GM18909 (cell line): ENCODE measurements around the gene ISOC1.

Experiments
- ATAC-seq: cut with Tn5 transposase; IDR thresholded peaks from one replicate; pipeline ENCODE4 v1.9.1; 2021; ENCODE audit warnings: mild to moderate bottlenecking; ENCODE audit not compliant: unreplicated experiment, poor library complexity

Gene ISOC1

DNA sequence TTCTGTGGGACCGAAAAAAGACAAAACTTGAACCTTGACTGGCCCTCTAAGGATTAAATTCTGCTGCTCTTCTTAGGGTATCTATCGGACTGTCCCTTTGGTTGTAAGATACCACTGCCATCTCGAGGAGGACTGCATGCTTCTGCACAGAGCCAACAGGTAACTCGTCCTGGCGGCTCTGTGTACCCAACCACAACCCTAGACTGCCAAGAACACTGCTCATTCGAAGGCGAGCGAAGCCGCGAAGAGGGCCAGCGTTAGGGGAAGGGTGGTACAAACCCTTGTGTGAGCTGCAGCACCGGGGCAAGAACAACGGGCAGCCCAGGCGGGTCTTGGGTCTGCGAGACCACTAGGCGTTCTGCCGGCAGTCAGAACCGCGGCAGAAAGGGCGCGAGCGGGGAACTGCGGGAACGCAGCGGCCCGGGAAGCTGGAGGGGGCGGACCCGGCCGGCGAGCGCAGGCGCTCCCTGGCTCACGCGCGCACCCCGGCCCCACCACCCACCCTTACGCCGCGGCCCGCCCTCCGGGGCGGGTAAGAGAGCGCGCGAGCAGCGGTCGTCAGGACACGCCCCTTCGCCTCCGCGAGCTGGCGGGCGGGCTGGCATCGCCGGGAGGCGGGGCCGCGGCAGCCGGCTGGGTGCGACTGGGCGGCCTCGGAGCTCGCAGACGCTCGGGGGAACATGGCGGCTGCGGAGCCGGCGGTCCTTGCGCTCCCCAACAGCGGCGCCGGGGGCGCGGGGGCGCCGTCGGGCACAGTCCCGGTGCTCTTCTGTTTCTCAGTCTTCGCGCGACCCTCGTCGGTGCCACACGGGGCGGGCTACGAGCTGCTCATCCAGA is at the start of gene ISOC1:
Gene ISOC1, plus strand, starts transcription at position 663 of the 837 bp plus-strand sequence. Its CDS starts 18 bp downstream, at position 681.
- peak; percentile 91 for ATAC-seq

- no peak for ATAC-seq
Observed at GRCh38 chr5:129046151-129046550, 48.4 kb upstream of the ISOC1 start.

GRCh38 chr5:129048509-129048908 is 46.0 kb upstream of the ISOC1 start:
- no peak for ATAC-seq

- no peak for ATAC-seq
Observed at GRCh38 chr5:129049126-129049799, 45.3 kb upstream of the ISOC1 start.

DNA sequence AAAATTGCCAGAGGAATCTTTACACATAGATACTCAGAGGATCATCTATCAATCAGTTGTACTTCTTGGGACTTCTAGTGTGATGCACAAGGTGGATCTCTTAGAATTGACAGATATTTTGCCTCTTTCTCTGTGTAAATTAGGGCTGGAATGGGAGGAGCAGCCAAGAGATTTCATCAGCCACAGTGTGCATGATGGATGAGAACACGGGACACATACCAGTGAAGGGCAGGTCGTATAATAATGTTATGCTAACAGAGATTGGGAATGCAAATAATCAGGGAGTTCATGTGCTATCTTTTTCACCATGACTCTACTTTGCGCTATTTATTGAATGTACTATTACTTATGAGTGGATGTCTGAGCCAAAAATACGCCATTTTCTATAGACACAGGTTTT is 43.3 kb upstream of the ISOC1 start:
- ATAC-seq: no peak

- no peak for ATAC-seq
Observed at GRCh38 chr5:129053438-129053837, 41.1 kb upstream of the ISOC1 start.

GRCh38 chr5:129057329-129057728 is 37.2 kb upstream of the ISOC1 start:
- no peak for ATAC-seq

DNA sequence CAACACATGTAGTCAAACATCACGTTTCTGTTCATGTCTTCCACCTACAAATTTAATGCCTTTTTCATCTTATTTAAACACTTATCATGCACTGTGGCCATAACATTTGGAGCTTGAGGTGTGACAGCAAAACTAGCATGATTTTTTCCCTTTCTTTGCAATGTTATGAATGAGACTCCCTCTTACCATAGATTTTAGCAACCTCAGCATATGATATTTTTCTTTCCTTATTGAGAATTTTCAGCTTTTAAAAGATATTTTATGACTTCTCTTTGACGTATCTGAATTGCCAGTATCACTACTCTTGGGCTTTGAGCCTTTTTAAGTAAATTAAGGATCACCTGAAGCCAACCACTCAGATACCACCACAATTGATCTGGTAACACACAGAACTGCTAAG is 32.7 kb upstream of the ISOC1 start:
- ATAC-seq: no peak

DNA sequence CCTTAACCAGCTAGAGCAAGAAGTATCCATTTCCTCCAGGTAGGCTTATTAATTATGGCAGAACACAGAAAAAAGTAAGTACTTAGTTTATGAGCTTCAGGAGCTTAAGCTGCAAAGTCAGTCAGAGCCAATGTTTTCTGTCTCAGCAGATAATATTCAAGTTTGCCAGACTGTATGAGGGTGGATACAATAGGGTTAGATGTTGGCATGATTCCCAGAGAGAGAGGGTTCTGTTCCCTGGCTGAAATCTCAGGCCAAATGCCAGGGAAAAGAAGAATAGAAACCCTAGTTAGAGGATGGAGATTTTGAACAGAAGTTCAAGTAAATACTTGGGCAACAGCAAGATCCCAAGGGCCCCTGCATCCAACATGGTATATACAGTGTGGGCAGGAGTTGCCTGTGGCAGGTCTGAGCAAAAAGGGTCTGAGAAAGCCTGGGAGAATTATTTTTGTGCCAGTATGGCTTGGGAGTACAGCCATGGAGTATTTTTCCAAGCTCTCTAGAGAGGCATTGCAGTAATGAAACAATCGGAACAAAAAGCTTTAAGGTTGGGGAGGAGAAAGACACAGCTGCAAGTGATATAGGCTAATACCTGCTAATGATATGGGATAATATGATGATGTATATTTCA is 31.0 kb upstream of the ISOC1 start:
- no peak for ATAC-seq

DNA sequence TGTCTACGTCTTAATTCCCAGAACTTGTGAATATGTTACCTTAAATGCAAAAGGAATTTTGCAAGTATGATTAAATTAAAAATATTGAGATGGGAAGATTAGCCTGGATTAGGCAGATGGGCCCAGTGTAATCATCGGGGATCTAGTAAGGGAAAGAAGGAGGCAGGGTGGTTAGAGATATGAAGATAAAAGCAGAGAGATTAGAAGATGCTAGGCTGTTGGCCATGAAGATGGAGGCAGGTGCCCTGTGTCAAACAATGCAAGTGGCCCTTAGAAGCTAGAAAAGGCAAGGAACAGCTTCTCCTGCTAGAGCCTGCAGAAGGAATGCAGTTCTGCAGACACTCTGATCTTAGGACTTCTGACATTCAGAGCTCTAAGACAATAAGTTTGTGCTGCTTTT is 28.8 kb upstream of the ISOC1 start:
- no peak for ATAC-seq

- no peak for ATAC-seq
Observed at GRCh38 chr5:129067745-129068144, 26.8 kb upstream of the ISOC1 start.

- ATAC-seq: no peak
Observed at GRCh38 chr5:129069292-129069691, 25.3 kb upstream of the ISOC1 start.

DNA sequence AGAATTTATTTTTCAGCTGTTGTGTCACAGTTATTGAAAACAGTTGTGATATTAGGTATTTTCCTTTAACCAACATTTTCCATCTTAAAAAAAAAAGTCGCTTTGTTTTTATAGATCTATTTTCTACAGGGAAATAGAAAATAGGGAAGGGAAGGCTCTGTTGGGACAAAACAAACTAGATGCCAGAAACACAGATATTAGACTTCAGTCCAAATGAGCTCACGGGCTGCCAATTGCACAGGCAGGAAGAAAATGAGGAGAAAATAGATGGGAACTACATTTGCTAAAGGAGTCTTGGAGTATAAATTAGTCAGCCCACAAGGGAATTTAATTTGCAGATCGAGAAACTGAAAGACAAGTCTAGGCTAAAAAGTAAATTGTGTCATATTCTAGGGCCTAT is 21.4 kb upstream of the ISOC1 start:
- no peak for ATAC-seq

DNA sequence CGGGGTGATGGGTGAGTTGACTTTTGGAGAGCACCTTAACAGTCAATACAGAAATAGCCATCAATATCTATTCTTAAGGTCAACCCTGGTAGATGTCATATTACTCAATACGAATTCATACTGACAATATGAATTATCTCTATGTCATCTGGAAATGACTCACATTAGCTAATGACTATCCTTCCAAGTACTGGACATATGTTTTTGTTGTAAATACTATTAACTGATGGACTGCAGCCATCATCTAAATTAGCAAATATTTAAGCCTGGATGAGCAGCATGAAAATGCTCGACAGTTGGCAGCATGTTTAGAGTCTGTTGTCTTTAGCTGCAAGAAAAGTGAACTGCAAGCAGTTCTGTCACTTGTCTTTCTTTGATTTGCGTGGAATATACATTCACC is 19.6 kb upstream of the ISOC1 start:
- ATAC-seq: no peak

GRCh38 chr5:129077433-129078075 is 17.0 kb upstream of the ISOC1 start:
- no peak for ATAC-seq

DNA sequence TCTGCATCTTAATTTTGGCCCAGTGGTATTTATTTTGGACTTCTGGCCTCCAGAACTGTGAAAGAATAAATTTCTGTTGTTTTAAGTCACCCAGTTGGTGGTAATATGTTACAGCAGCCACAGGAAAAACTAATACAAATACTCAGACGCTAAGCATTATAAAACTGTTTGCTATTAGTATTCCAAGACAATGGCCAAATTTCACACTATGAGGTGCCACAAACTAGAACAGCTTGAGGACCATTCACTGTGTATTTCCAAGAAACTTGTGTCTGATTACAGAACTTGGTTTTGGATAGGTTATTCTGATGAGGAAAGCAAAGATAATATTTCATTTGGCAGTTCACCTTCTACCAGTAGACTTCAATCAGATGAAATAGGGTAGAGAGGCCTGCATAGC is 16.3 kb upstream of the ISOC1 start:
- no peak for ATAC-seq

GRCh38 chr5:129078660-129079059 is 15.9 kb upstream of the ISOC1 start:
- no peak for ATAC-seq

GRCh38 chr5:129079496-129079895 is 15.1 kb upstream of the ISOC1 start:
- ATAC-seq: no peak

GRCh38 chr5:129080766-129081165 is 13.8 kb upstream of the ISOC1 start:
- no peak for ATAC-seq

DNA sequence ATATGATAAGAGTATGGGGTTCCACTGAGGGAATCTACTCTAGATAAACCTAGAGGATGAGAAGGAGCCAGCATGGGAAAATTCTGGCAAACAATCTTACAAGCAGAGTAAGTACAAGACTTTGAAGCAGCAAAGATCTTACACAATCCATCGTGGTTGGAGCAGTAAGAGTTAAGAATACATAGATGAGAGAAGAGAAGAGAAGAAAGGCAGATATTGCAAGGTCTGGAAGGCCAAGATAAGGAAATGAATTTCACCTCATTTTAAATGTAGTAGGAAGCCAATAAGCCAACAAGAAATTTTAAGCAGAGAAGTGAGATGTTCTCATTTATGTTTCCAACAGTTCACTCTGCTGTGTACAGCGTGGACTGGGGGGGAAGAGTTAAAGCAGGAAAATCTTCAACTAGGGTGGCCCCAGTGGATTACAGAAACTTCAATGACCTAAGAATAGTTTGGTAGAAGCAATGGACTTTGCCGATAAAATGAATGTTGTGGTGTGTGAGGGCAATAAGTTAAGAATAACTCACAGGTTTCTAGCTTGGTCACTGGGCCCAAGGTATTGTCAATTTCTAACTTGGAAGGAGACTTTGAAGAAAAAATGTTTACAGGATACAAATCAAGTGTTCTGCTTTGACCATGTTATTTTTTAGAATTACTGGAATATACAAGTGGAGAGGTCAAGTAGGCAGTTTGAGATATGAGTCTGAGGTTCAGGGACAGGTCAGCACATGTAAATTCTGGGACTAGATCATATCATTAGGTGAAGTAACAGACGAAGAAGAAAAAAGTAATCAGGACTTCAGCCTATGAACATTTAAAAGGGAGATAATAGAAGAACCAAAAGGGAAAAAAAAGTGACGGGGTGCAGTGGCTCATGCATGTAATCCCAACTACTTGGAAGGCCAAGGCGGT is 12.1 kb upstream of the ISOC1 start:
- ATAC-seq: no peak
